Sigmoid colon (tissue), 7 donors: ENCODE measurements around the gene EXOC7. TPM values are rescaled to one million over a fixed set of nuclear protein-coding genes. Genes with fewer than 3 reads are reported as not detected.

ENCODE experiments used
- DNase-seq: peaks from one replicate; pipeline ENCODE4 v3.0.0-alpha.2; 2019
- H3K27ac ChIP-seq, 4 donors: fragments of 200-600 bp; sonication (generic); one replicate each; pipeline ENCODE4 v1.5.1; 2016 to 2019; ENCODE audit warnings: mild to moderate bottlenecking in 1 of 4
- H3K27me3 ChIP-seq, 3 donors: fragments of 200-600 bp; sonication (generic); one replicate each; pipeline ENCODE4 v1.5.1; 2019; ENCODE audit warnings: mild to moderate bottlenecking in 1 of 3
- H3K36me3 ChIP-seq, 4 donors: fragments of 200-600 bp; sonication (generic); one replicate each; pipeline ENCODE4 v1.5.1; 2016 to 2019
- H3K4me1 ChIP-seq, 4 donors: fragments of 200-600 bp; sonication (generic); one replicate each; pipeline ENCODE4 v1.5.1; 2017 to 2019
- H3K4me3 ChIP-seq, 4 donors: fragments of 200-600 bp; sonication (generic); one replicate each; pipeline ENCODE4 v1.5.1; 2017 to 2019; ENCODE audit warnings: mild to moderate bottlenecking in 2 of 4, moderate library complexity in 1 of 4
- H3K9me3 ChIP-seq, 4 donors: fragments of 200-600 bp in 3 of 4; sonication (generic) in 3 of 4; one replicate each; pipeline versions ENCODE4 v1.5.1 to v1.6.1; 2013 to 2019
- EP300 ChIP-seq, 4 donors: sonication (generic); formaldehyde crosslinking; IDR thresholded peaks; one replicate each; pipeline ENCODE4 v1.6.1; 2017; ENCODE audit warnings: antibody characterized with exemption in 4 of 4
- POLR2A ChIP-seq, 2 donors: fragments of 450-650 bp; IDR thresholded peaks; one replicate each; pipeline ENCODE4 v1.6.1; 2016; ENCODE audit warnings: antibody characterized with exemption in 2 of 2, mild to moderate bottlenecking in 2 of 2, moderate library complexity in 2 of 2
- POLR2AphosphoS5 ChIP-seq, 4 donors: sonication (generic); formaldehyde crosslinking; IDR thresholded peaks; one replicate each; pipeline ENCODE4 v1.6.1; 2017; ENCODE audit warnings: antibody characterized with exemption in 4 of 4
- WGBS, 2 donors: extraction: QIAGEN DNeasy Blood & Tissue Kit; methylation state at CpG; one replicate each; pipeline ENCODE4 v1.1.7; 2013; 5-methylcytosine and 5-hydroxymethylcytosine counted together
- intact Hi-C: fragments of 100-400 bp; cut with DNase I; formaldehyde crosslinking; loops from one replicate; pipeline ENCODE4 v1.15.1; 2023
- polyA plus RNA-seq, 3 donors: library from polyadenylated mRNA; stranded (reverse); fragments of 200-250 nt; gene quantifications; one replicate each; pipeline ENCODE4 v1.2.3, GENCODE V29; 2013
- total RNA-seq, 4 donors: library from RNA; depleted of rRNA; stranded (reverse); fragments of >200 nt; gene quantifications; one replicate each; pipeline ENCODE4 v1.1.0, GENCODE V29; 2016
- TF ChIP-seq, protein P1 (sequence below), 4 experiments: fragments of 450-650 bp in 3 of 4; fragments of 200-600 bp in 1 of 4; IDR thresholded peaks; one replicate each; pipeline ENCODE4 v1.5.1; 2016 to 2019; ENCODE audit warnings: antibody characterized with exemption in 4 of 4, mild to moderate bottlenecking in 3 of 4, moderate library complexity in 2 of 4
- donor health status: healthy with polysubstance abuse.
- donor health status: Bipolar disorder and iron deficiency.
- donor health status: healthy.

EXOC7 gene
- total and polyA plus RNA-seq, 7 donors: 36.8 to 82.0 (median 71.3) TPM

DNA sequence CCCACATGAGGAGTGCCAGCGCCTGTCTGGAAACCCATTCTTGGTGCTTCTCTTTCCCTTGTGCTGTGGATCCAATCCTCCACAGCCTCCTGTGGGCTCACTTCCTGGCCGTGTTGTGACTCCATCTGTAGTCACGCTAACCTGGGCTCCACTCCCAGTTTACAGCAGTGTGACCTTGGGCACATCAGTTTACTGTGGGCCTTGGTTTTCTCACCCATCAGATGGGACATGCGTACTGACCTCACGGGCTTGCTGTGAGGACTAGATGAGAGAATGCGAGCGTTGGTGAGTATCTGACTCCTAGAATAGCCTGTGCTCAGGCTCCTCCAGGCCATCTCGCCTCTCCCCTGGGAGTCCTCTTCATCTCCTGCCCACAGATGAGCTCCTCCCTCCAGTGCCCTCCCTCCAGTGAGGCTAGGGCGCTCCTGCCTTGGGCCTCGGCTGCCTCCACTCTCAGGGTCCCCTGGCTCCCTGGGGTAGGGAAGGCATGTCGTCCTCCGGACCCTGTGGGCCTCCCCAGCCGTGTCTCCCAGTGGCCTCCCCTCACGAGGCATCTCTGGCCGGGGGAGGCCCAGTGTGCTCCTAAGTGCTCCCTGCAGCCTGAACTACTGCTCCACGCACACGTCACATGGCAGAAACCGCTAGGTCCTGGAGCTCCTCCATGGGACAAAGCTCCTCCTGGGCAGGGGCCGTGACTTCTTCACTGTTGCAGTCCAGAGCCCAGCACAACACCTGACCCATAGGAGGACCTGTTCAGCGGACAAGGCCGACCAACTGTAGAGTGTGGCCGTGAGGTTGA lies 42.7 kb upstream of the EXOC7 start:
- H3K27ac ChIP-seq: no peak overlapping the region
- peak; percentile 58 for DNase-seq
- intact Hi-C loops: no loop called here
- H3K36me3 ChIP-seq: no peaks in the 10 kb centered on the region
- H3K9me3 ChIP-seq: no peaks in the 10 kb centered on the region
- H3K27me3 ChIP-seq: no peaks in the 10 kb centered on the region
- no peak for TF ChIP-seq POLR2A (IDR thresholded peaks at IDR 0.05)
- no peak for TF ChIP-seq POLR2AphosphoS5 (IDR thresholded peaks at IDR 0.05)
- TF ChIP-seq, protein P1, sequence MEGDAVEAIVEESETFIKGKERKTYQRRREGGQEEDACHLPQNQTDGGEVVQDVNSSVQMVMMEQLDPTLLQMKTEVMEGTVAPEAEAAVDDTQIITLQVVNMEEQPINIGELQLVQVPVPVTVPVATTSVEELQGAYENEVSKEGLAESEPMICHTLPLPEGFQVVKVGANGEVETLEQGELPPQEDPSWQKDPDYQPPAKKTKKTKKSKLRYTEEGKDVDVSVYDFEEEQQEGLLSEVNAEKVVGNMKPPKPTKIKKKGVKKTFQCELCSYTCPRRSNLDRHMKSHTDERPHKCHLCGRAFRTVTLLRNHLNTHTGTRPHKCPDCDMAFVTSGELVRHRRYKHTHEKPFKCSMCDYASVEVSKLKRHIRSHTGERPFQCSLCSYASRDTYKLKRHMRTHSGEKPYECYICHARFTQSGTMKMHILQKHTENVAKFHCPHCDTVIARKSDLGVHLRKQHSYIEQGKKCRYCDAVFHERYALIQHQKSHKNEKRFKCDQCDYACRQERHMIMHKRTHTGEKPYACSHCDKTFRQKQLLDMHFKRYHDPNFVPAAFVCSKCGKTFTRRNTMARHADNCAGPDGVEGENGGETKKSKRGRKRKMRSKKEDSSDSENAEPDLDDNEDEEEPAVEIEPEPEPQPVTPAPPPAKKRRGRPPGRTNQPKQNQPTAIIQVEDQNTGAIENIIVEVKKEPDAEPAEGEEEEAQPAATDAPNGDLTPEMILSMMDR (IDR thresholded peaks at IDR 0.05): no peak
- WGBS, 2 donors: 89 to 92% methylated on average over 22 of the region's 22 CpGs
- peaks cover 0 to 23% (median 18%) of the 10 kb centered on the region in 4 donors for H3K4me1 ChIP-seq
- H3K4me3 ChIP-seq: no peak overlapping the region

- peaks cover 0 to 2% (median 1%) of the 10 kb centered on the region in 3 donors for H3K27me3 ChIP-seq
- H3K36me3 ChIP-seq: no peaks in the 10 kb centered on the region
- no peak overlapping the region for H3K27ac ChIP-seq
- WGBS, 2 donors: 58 to 89% methylated on average over 25 of the region's 25 CpGs
- intact Hi-C loops: no loop called here
- DNase-seq: peak; percentile 61
- H3K4me1 ChIP-seq: peaks cover 0 to 23% (median 20%) of the 10 kb centered on the region in 4 donors
- no peak overlapping the region for H3K4me3 ChIP-seq
- TF ChIP-seq, protein P1 (IDR thresholded peaks at IDR 0.05): no peak
- TF ChIP-seq EP300 (IDR thresholded peaks at IDR 0.05): no peak
- TF ChIP-seq POLR2A (IDR thresholded peaks at IDR 0.05): no peak
- TF ChIP-seq POLR2AphosphoS5 (IDR thresholded peaks at IDR 0.05): no peak
- H3K9me3 ChIP-seq: no peaks in the 10 kb centered on the region
Observed at GRCh38 chr17:76145231-76146052, 41.9 kb upstream of the EXOC7 start.

GRCh38 chr17:76142585-76143041 lies 39.0 kb upstream of the EXOC7 start:
- Histone ChIP-seq H3K4me3 (no peak overlapping the region), H3K27ac (no peak overlapping the region), H3K4me1 (peaks cover 0 to 37% (median 27%) of the 10 kb centered on the region in 4 donors), H3K27me3 (peaks cover 24 to 30% (median 30%) of the 10 kb centered on the region in 3 donors), H3K36me3 (no peaks in the 10 kb centered on the region), H3K9me3 (no peaks in the 10 kb centered on the region)
- TF ChIP-seq POLR2AphosphoS5 (IDR thresholded peaks at IDR 0.05) (no peak), POLR2A (IDR thresholded peaks at IDR 0.05) (no peak), EP300 (IDR thresholded peaks at IDR 0.05) (no peak)
- TF ChIP-seq, protein P1 (IDR thresholded peaks at IDR 0.05): no peak
- intact Hi-C loops: no loop called here
- 88 to 94% methylated on average over 6 of the region's 6 CpGs for whole genome bisulfite sequencing, 2 donors
- DNase-seq: peak; percentile 37

DNA sequence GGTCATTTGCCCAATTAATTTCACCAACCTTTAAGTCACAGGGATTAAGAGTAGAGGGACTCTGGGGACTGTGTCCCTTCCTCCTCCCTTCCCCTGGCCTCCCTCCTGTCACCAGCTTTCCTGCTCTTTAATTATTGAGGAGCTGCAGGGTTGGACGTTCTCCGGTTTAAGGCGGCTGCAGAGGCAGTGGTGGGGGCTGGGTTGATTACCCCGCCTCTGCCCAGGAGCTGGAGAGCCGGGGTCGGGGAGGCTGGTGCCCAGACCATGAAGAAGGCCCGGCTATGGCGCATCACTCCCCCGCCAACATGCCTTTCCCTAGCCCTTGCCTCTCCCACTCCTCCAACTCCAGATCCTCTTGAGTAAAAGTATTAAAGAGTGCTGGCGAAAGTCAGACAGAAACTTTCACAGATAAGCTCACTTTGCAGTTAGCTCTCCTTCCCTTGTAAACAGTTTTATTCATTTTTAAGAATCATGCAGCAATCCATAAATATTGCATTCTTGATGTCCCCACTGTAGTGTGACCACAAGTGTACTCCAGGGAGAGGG lies 38.5 kb upstream of the EXOC7 start:
- peaks cover 29 to 35% (median 35%) of the 10 kb centered on the region in 3 donors for H3K27me3 ChIP-seq
- no peaks in the 10 kb centered on the region for H3K36me3 ChIP-seq
- WGBS, 2 donors: 54 to 71% methylated on average over 10 of the region's 10 CpGs
- TF ChIP-seq POLR2AphosphoS5 (IDR thresholded peaks at IDR 0.05) (no peak), POLR2A (IDR thresholded peaks at IDR 0.05) (no peak), EP300 (IDR thresholded peaks at IDR 0.05) (no peak)
- TF ChIP-seq, protein P1 (IDR thresholded peaks at IDR 0.05): no peak
- no peak overlapping the region for H3K4me3 ChIP-seq
- DNase-seq: peak; percentile 40
- H3K9me3 ChIP-seq: no peaks in the 10 kb centered on the region
- intact Hi-C loops: no loop called here
- peak overlapping the region in 1 of 4 donors; percentile 38 for H3K27ac ChIP-seq
- H3K4me1 ChIP-seq: peaks cover 0 to 37% (median 27%) of the 10 kb centered on the region in 4 donors
